A549 (cell line): ENCODE data around the gene MTA3. TPM values are rescaled to one million over a fixed set of nuclear protein-coding genes. Genes with fewer than 3 reads are reported as not detected.

Experiments
- ATAC-seq, 2 experiments: fragments of 200-7000 bp in 1 of 2; fragments of >200 bp in 1 of 2; cut with Nextera tagmentation in 1 of 2; cut with Tn5 transposase in 1 of 2; 3 replicates each; pipeline versions ENCODE4 v1.8.0 to v1.9.1; 2018 to 2020; ENCODE audit warnings: mild to moderate bottlenecking in 1 of 2, moderate library complexity in 1 of 2
- CTCF ChIA-PET: fragments of 300-600 bp; sonication (Branson Sonifier 250); formaldehyde crosslinking; extraction: SDS; loops from one replicate; lab custom pipeline; 2021; ENCODE audit warnings: antibody characterized with exemption, inconsistent platforms; lab: Yijun Ruan, JAX
- POLR2A ChIA-PET: fragments of 350-600 bp; formaldehyde crosslinking; extraction: SDS; loops from one replicate; lab custom pipeline; 2021; ENCODE audit warnings: antibody characterized with exemption, inconsistent platforms; lab: Yijun Ruan, JAX
- DNase-seq, 2 experiments: peaks; one replicate each; pipeline versions ENCODE4 v3.0.0 to v3.0.0-alpha.2; 2011 to 2016; ENCODE audit warnings: low read depth in 1 of 2, low spot score in 1 of 2
- FAIRE-seq: peaks from 2 replicates; lab custom pipeline; 2011; peaks lifted over from hg19 to GRCh38; lab: Jason Lieb, UNC
- H3K27ac ChIP-seq, 2 experiments: fragments of >200 bp; sonication (Bioruptor Twin); formaldehyde crosslinking; 3 replicates each; pipeline ENCODE4 v1.5.1; 2016 to 2017
- H3K4me1 ChIP-seq: fragments of >200 bp; sonication (Bioruptor Twin); formaldehyde crosslinking; 3 replicates; pipeline ENCODE4 v1.6.1; 2016
- H3K4me2 ChIP-seq: fragments of >200 bp; sonication (Bioruptor Twin); formaldehyde crosslinking; 3 replicates; pipeline ENCODE4 v1.6.1; 2016
- H3K4me3 ChIP-seq: fragments of >200 bp; sonication (Bioruptor Twin); formaldehyde crosslinking; 3 replicates; pipeline ENCODE4 v1.5.1; 2016
- H3K9me3 ChIP-seq: fragments of >200 bp; sonication (Bioruptor Twin); formaldehyde crosslinking; 3 replicates; pipeline ENCODE4 v1.6.1; 2016
- CEBPB ChIP-seq, 2 experiments: fragments of >200 bp in 1 of 2; sonication (Bioruptor Twin) in 1 of 2; formaldehyde crosslinking in 1 of 2; IDR thresholded peaks; 2 replicates each; pipeline ENCODE4 v1.6.1; 2012 to 2016
- CHD4 ChIP-seq: fragments of 200-600 bp; sonication (generic); IDR thresholded peaks from 2 replicates; pipeline ENCODE4 v1.6.1; 2016; ENCODE audit warnings: antibody characterized with exemption, mild to moderate bottlenecking, borderline replicate concordance
- EHMT2 ChIP-seq: fragments of 200-600 bp; sonication (generic); IDR thresholded peaks from 2 replicates; pipeline ENCODE4 v1.6.1; 2016; ENCODE audit warnings: antibody characterized with exemption, low read depth, mild to moderate bottlenecking, moderate library complexity
- EP300 ChIP-seq, 2 experiments: fragments of >200 bp; sonication (Bioruptor Twin); formaldehyde crosslinking; IDR thresholded peaks; 2 replicates in 1 of 2; 3 replicates in 1 of 2; pipeline ENCODE4 v1.6.1; 2016 to 2017
- ESRRA ChIP-seq: fragments of 150-350 bp; IDR thresholded peaks from 2 replicates; pipeline ENCODE4 v1.6.1; 2014; ENCODE audit warnings: mild to moderate bottlenecking, low read length, borderline replicate concordance
- FOSB ChIP-seq: fragments of 250-450 bp; sonication (Bioruptor Pico); IDR thresholded peaks from 2 replicates; pipeline ENCODE4 v1.5.0; 2020; ENCODE audit warnings: mild to moderate bottlenecking, moderate library complexity
- FOSL2 ChIP-seq, 2 experiments: fragments of 450-650 bp in 1 of 2; fragments of >200 bp in 1 of 2; sonication (Bioruptor Twin) in 1 of 2; formaldehyde crosslinking; IDR thresholded peaks; 2 replicates each; pipeline versions ENCODE4 v1.5.0 to v1.6.1; 2016 to 2020; ENCODE audit warnings: mild to moderate bottlenecking in 1 of 2, moderate library complexity in 1 of 2
- FOXS1 ChIP-seq: fragments of 250-450 bp; sonication (Bioruptor Pico); IDR thresholded peaks from 2 replicates; pipeline ENCODE4 v1.5.0; 2020; ENCODE audit warnings: mild to moderate bottlenecking, moderate library complexity
- GATA3 ChIP-seq: IDR thresholded peaks from 2 replicates; pipeline ENCODE4 v1.6.1; 2012; ENCODE audit warnings: borderline replicate concordance
- HDAC2 ChIP-seq: fragments of 200-600 bp; sonication (generic); IDR thresholded peaks from 2 replicates; pipeline ENCODE4 v1.6.1; 2016
- HOXA7 ChIP-seq: fragments of 250-450 bp; sonication (Bioruptor Pico); IDR thresholded peaks from 2 replicates; pipeline ENCODE4 v1.5.0; 2020; ENCODE audit warnings: mild to moderate bottlenecking, moderate library complexity
- JUNB ChIP-seq: fragments of >200 bp; sonication (Bioruptor Twin); formaldehyde crosslinking; IDR thresholded peaks from 2 replicates; pipeline ENCODE4 v1.6.1; 2016
- KDM5A ChIP-seq: fragments of 200-600 bp; sonication (generic); IDR thresholded peaks from 2 replicates; pipeline ENCODE4 v1.6.1; 2016; ENCODE audit warnings: antibody characterized with exemption, mild to moderate bottlenecking
- MAFK ChIP-seq: fragments of 450-650 bp; IDR thresholded peaks from 2 replicates; pipeline ENCODE4 v1.6.1; 2014; ENCODE audit not compliant: partially characterized antibody
- MAZ ChIP-seq: fragments of 150-350 bp; IDR thresholded peaks from 2 replicates; pipeline ENCODE4 v1.6.1; 2014; ENCODE audit warnings: antibody characterized with exemption, low read depth, low read length, borderline replicate concordance
- NR3C1 ChIP-seq: fragments of >200 bp; sonication (Bioruptor Twin); formaldehyde crosslinking; IDR thresholded peaks from 3 replicates; pipeline ENCODE4 v1.6.1; 2017
- POLR2A ChIP-seq: IDR thresholded peaks from 2 replicates; pipeline ENCODE4 v1.6.1; 2012; ENCODE audit warnings: mild to moderate bottlenecking, low read length
- POLR2AphosphoS2 ChIP-seq: conservative IDR thresholded peaks from 2 replicates; pipeline ENCODE4 v1.6.1; 2012; ENCODE audit warnings: low read length, improper control_type of control experiment, inconsistent platforms
- RNF2 ChIP-seq: fragments of 200-600 bp; sonication (generic); IDR thresholded peaks from 2 replicates; pipeline ENCODE4 v1.6.1; 2016; ENCODE audit warnings: low read depth, mild to moderate bottlenecking, antibody characterized with exemption, moderate library complexity, borderline replicate concordance
- SMC3 ChIP-seq: fragments of >200 bp; sonication (Bioruptor Twin); formaldehyde crosslinking; IDR thresholded peaks from 3 replicates; pipeline ENCODE4 v1.6.1; 2018; ENCODE audit warnings: inconsistent platforms
- SREBF2 ChIP-seq: fragments of 450-650 bp; IDR thresholded peaks from 2 replicates; pipeline ENCODE4 v1.6.1; 2014; ENCODE audit warnings: mild to moderate bottlenecking, moderate library complexity
- TFCP2L1 ChIP-seq: fragments of 250-450 bp; sonication (Bioruptor Pico); IDR thresholded peaks from 2 replicates; pipeline ENCODE4 v1.5.0; 2021; ENCODE audit warnings: mild to moderate bottlenecking
- ZSCAN20 ChIP-seq: fragments of 250-450 bp; sonication (Bioruptor Pico); IDR thresholded peaks from 2 replicates; pipeline ENCODE4 v1.8.0; 2022; ENCODE audit warnings: mild to moderate bottlenecking, moderate library complexity
- WGBS: methylation state at CpG from one replicate; pipeline ENCODE4 v1.1.6; 2017; ENCODE audit errors: missing lambda C conversion rate; 5-methylcytosine and 5-hydroxymethylcytosine counted together
- polyA plus RNA-seq, 4 experiments: library from polyadenylated mRNA; depleted of rRNA in 3 of 4; stranded (reverse); fragments of >200 nt; fragmentation: RNase III in 1 of 4; extraction: RNeasy Plus Mini Kit Qiagen cat#74134 plus additional on column Dnase treatment in 1 of 4; gene quantifications; 2 replicates in 3 of 4; 3 replicates in 1 of 4; pipeline ENCODE4 v1.2.3, GENCODE V29; 2011 to 2017
- TF ChIP-seq, protein P1 (sequence below): IDR thresholded peaks from 2 replicates; pipeline ENCODE4 v1.6.1; 2012
- TF ChIP-seq, protein P2 (sequence below): fragments of >200 bp; sonication (Bioruptor Twin); formaldehyde crosslinking; IDR thresholded peaks from 2 replicates; pipeline ENCODE4 v1.6.1; 2016
- TF ChIP-seq, protein P3 (sequence below): fragments of 200-600 bp; sonication (generic); IDR thresholded peaks from 2 replicates; pipeline ENCODE4 v1.6.1; 2016; ENCODE audit warnings: antibody characterized with exemption, mild to moderate bottlenecking, moderate library complexity
- TF ChIP-seq, protein P4 (sequence below): fragments of 150-350 bp; IDR thresholded peaks from 2 replicates; pipeline ENCODE4 v1.6.1; 2014; ENCODE audit warnings: low read depth, mild to moderate bottlenecking, low read length
- TF ChIP-seq, protein P5 (sequence below): fragments of 250-450 bp; sonication (Bioruptor Pico); IDR thresholded peaks from 2 replicates; pipeline ENCODE4 v1.5.0; 2020; ENCODE audit warnings: low read depth, mild to moderate bottlenecking, moderate library complexity

MTA3 gene
- polyA plus RNA-seq, 2 of the 4 experiments (the other 2 are of a cell fraction) = 49.3 to 74.1 TPM

DNA sequence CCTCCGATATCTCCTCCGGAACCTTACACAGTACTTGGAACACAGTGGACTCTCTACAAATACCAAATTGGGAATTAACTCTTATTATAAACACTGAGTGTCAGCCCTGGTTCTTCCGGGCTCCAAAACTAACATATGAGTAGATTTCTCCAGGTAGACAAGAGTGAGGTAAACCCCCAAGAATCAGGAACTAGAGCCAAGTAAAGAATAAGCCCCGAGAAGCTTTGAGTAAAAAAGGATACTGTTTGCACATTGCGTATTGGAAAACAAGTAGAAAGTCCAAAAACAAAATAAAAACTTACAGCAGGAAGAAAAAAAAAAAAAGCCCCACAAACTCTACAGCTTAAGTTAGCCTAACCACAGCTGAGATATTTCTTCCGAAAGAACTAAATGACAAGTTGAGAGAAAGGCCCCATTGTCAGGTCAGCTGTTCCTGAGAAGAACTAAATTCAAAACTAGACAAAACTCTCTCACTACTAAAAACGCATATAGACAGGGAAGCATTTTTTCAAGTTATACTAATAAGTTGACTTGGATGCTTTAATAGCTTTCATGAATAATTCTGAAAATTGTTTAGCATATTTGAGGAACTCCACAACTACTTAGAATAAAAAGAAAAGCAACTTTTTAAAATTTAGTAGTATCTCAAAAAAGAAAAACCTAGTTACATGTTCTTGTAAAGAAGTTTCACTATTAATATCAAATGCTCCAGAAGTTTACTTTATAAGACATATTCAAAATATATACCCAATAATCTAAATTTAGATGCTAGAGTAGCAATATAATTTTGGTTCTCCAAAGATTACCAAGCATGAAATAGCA lies 228.2 kb downstream of the MTA3 start:
- H3K4me2 ChIP-seq = no peak overlapping the region
- ChIA-PET CTCF (interaction anchor here (1.0 to 4.7 kb wide), 3 partner anchors 14 to 62 kb away, joined by 3 to 23 read pairs (median 19); no protein-coding TSS in a partner anchor), POLR2A (interaction anchor here (2.8 kb wide), 1 partner anchor 13 kb away, joined by 20 read pairs; no protein-coding TSS in a partner anchor)
- H3K27ac ChIP-seq = no peak overlapping the region
- H3K9me3 ChIP-seq = no peaks in the 10 kb centered on the region
- DNase-seq (no peak), ATAC-seq (no peak), FAIRE-seq (no peak)
- no peak overlapping the region for H3K4me3 ChIP-seq
- WGBS = 85% methylated on average over 7 of the region's 7 CpGs
- no peak for TF ChIP-seq HDAC2
- TF ChIP-seq, protein P1, sequence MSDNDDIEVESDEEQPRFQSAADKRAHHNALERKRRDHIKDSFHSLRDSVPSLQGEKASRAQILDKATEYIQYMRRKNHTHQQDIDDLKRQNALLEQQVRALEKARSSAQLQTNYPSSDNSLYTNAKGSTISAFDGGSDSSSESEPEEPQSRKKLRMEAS = no peak
- no peak for TF ChIP-seq TFCP2L1 (CRISPR knock-in tag)
- TF ChIP-seq POLR2AphosphoS2 = no peak
- TF ChIP-seq EHMT2 = no peak
- no peak for TF ChIP-seq SMC3
- TF ChIP-seq NR3C1 = no peak
- no peak for TF ChIP-seq ESRRA
- no peak for TF ChIP-seq FOXS1 (CRISPR knock-in tag)
- no peak for TF ChIP-seq GATA3
- TF ChIP-seq ZSCAN20 (CRISPR knock-in tag) = no peak
- TF ChIP-seq HOXA7 = no peak
- no peak for TF ChIP-seq POLR2A
- TF ChIP-seq, all 56 proteins: peak for 0
- H3K4me1 ChIP-seq = peaks cover 7% of the 10 kb centered on the region; the same call in 2 of the 3 replicates

DNA sequence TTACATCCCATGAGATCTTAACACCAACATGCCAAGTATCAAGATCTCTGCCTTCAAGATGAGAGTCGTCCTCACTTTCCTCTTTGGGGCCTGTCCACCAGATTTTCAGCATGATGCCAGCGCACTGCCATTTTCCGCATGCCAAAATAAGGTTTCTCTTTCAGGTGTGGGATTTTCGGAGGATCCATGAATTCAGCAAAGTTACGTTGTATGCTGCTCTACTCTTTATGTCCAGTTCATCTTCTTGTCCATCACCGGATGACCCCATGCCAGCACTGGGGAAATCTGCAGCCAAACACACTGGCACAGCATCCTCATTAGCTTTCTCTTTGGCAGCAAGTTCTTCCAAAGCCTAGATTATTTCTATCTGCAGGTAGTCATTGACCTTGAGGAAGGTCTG lies 228.8 kb downstream of the MTA3 start:
- ATAC-seq (no peak), DNase-seq (no peak), FAIRE-seq (no peak)
- TF ChIP-seq FOSB (CRISPR knock-in tag) = no peak
- TF ChIP-seq CHD4 = no peak
- no peak for TF ChIP-seq RNF2
- TF ChIP-seq KDM5A = no peak
- TF ChIP-seq, protein P2, sequence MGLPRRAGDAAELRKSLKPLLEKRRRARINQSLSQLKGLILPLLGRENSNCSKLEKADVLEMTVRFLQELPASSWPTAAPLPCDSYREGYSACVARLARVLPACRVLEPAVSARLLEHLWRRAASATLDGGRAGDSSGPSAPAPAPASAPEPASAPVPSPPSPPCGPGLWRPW = no peak
- TF ChIP-seq JUNB = no peak
- TF ChIP-seq MAFK = no peak
- Histone ChIP-seq H3K27ac (no peak overlapping the region), H3K4me3 (no peak overlapping the region), H3K4me1 (peaks cover 7% of the 10 kb centered on the region; the same call in 2 of the 3 replicates), H3K9me3 (no peaks in the 10 kb centered on the region), H3K4me2 (no peak overlapping the region)
- ChIA-PET POLR2A (no interaction called here), CTCF (interaction anchor here (4.7 kb wide), 1 partner anchor 13 kb away, joined by 23 read pairs; no protein-coding TSS in a partner anchor)
- 69% methylated on average over 6 of the region's 6 CpGs for WGBS

DNA sequence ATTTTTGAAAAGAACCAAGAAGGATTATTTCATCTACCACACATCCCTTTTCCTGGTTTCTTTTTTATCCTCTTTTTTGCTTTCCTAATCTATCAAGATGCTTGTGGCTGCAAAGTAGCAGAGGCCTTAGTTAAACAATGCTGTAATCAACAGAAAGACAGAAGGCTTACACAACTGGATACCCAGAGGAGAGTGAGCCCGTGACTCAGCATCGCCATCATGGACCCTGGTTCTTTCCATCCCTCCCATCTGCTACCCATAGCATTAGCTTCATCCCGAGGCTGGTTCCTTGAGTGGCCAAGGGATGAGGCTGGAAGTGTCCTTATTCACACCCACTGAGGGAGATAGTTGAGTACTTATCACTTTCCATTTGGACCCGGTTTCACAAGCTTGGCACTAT lies 231.4 kb downstream of the MTA3 start:
- FAIRE-seq (no peak), ATAC-seq (no peak)
- TF ChIP-seq, protein P3, sequence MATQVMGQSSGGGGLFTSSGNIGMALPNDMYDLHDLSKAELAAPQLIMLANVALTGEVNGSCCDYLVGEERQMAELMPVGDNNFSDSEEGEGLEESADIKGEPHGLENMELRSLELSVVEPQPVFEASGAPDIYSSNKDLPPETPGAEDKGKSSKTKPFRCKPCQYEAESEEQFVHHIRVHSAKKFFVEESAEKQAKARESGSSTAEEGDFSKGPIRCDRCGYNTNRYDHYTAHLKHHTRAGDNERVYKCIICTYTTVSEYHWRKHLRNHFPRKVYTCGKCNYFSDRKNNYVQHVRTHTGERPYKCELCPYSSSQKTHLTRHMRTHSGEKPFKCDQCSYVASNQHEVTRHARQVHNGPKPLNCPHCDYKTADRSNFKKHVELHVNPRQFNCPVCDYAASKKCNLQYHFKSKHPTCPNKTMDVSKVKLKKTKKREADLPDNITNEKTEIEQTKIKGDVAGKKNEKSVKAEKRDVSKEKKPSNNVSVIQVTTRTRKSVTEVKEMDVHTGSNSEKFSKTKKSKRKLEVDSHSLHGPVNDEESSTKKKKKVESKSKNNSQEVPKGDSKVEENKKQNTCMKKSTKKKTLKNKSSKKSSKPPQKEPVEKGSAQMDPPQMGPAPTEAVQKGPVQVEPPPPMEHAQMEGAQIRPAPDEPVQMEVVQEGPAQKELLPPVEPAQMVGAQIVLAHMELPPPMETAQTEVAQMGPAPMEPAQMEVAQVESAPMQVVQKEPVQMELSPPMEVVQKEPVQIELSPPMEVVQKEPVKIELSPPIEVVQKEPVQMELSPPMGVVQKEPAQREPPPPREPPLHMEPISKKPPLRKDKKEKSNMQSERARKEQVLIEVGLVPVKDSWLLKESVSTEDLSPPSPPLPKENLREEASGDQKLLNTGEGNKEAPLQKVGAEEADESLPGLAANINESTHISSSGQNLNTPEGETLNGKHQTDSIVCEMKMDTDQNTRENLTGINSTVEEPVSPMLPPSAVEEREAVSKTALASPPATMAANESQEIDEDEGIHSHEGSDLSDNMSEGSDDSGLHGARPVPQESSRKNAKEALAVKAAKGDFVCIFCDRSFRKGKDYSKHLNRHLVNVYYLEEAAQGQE = no peak
- TF ChIP-seq EP300 (IDR thresholded peaks at IDR 0.05) (no peak), FOSL2 (IDR thresholded peaks at IDR 0.05) (no peak), FOSL2 (CRISPR knock-in tag; IDR thresholded peaks at IDR 0.05) (no peak), MAZ (no peak), SREBF2 (no peak), HDAC2 (no peak), CEBPB (IDR thresholded peaks at IDR 0.05) (no peak)
- TF ChIP-seq, protein P4, sequence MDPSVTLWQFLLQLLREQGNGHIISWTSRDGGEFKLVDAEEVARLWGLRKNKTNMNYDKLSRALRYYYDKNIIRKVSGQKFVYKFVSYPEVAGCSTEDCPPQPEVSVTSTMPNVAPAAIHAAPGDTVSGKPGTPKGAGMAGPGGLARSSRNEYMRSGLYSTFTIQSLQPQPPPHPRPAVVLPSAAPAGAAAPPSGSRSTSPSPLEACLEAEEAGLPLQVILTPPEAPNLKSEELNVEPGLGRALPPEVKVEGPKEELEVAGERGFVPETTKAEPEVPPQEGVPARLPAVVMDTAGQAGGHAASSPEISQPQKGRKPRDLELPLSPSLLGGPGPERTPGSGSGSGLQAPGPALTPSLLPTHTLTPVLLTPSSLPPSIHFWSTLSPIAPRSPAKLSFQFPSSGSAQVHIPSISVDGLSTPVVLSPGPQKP = no peak
- TF ChIP-seq, protein P5, sequence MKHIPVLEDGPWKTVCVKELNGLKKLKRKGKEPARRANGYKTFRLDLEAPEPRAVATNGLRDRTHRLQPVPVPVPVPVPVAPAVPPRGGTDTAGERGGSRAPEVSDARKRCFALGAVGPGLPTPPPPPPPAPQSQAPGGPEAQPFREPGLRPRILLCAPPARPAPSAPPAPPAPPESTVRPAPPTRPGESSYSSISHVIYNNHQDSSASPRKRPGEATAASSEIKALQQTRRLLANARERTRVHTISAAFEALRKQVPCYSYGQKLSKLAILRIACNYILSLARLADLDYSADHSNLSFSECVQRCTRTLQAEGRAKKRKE = no peak

More for the DNA sequence above, 231.4 kb downstream of the MTA3 start:
- DNase-seq = no peak
- no peak overlapping the region for H3K27ac ChIP-seq
- H3K4me1 ChIP-seq = peaks cover 7% of the 10 kb centered on the region; the same call in 2 of the 3 replicates
- no peak overlapping the region for H3K4me2 ChIP-seq
- WGBS = 41% methylated on average over 4 of the region's 4 CpGs
- H3K9me3 ChIP-seq = no peaks in the 10 kb centered on the region
- no peak overlapping the region for H3K4me3 ChIP-seq
- CTCF ChIA-PET = interaction anchor here (1.3 to 1.7 kb wide), 3 partner anchors 9 to 430 kb away, joined by 3 to 7 read pairs (median 3); no protein-coding TSS in a partner anchor
- POLR2A ChIA-PET = interaction anchor here (2.5 kb wide), 1 partner anchor 10 kb away, joined by 16 read pairs; no protein-coding TSS in a partner anchor
